Measurements from ENCODE around the gene RAB30.

RAB30 gene

GRCh38 chr11:83056611-83057010 is 15.1 kb downstream of the RAB30 start:
- TF ChIP-seq CTCF (IDR thresholded peaks at IDR 0.05; ENCODE audit: borderline replicate concordance, control extremely low read depth, extremely low read depth, insufficient read depth, missing control alignments): no peak
- no peak for DNase-seq (ENCODE audit: low spot score)
- in situ Hi-C loops (cut with MboI; ENCODE audit: low sequenced_read_pairs, unreplicated experiment): no loop called here

GRCh38 chr11:83056204-83056603 is 15.5 kb downstream of the RAB30 start:
- in situ Hi-C loops (cut with MboI; ENCODE audit: low sequenced_read_pairs, unreplicated experiment): no loop called here
- no peak for DNase-seq (ENCODE audit: low spot score)
- no peak for TF ChIP-seq CTCF (IDR thresholded peaks at IDR 0.05; ENCODE audit: borderline replicate concordance, control extremely low read depth, extremely low read depth, insufficient read depth, missing control alignments)

- in situ Hi-C loops (cut with MboI; ENCODE audit: low sequenced_read_pairs, unreplicated experiment): no loop called here
- no peak for TF ChIP-seq CTCF (IDR thresholded peaks at IDR 0.05; ENCODE audit: borderline replicate concordance, control extremely low read depth, extremely low read depth, insufficient read depth, missing control alignments)
- DNase-seq (ENCODE audit: low spot score): no peak
Observed at GRCh38 chr11:83054904-83055380, 16.8 kb downstream of the RAB30 start.

GRCh38 chr11:83054001-83054400 is 17.7 kb downstream of the RAB30 start:
- in situ Hi-C loops (cut with MboI; ENCODE audit: low sequenced_read_pairs, unreplicated experiment): no loop called here
- no peak for DNase-seq (ENCODE audit: low spot score)
- TF ChIP-seq CTCF (IDR thresholded peaks at IDR 0.05; ENCODE audit: borderline replicate concordance, control extremely low read depth, extremely low read depth, insufficient read depth, missing control alignments): no peak

- TF ChIP-seq CTCF (IDR thresholded peaks at IDR 0.05; ENCODE audit: borderline replicate concordance, control extremely low read depth, extremely low read depth, insufficient read depth, missing control alignments): no peak
- no peak for DNase-seq (ENCODE audit: low spot score)
- in situ Hi-C loops (cut with MboI; ENCODE audit: low sequenced_read_pairs, unreplicated experiment): no loop called here
Observed at GRCh38 chr11:83051760-83052671, 19.7 kb downstream of the RAB30 start.

GRCh38 chr11:83047515-83048225 is 24.0 kb downstream of the RAB30 start:
- in situ Hi-C loops (cut with MboI; ENCODE audit: low sequenced_read_pairs, unreplicated experiment): no loop called here
- TF ChIP-seq CTCF (IDR thresholded peaks at IDR 0.05; ENCODE audit: borderline replicate concordance, control extremely low read depth, extremely low read depth, insufficient read depth, missing control alignments): no peak
- DNase-seq (ENCODE audit: low spot score): no peak
